Vagina (tissue), 2 donors: ENCODE data around the gene MYO1D. TPM values are rescaled to one million over a fixed set of nuclear protein-coding genes. Genes with fewer than 3 reads are reported as not detected.

Source experiments
- DNase-seq, 2 donors: peaks; one replicate each; pipeline ENCODE4 v3.0.0-alpha.2; 2017; ENCODE audit errors: extremely low spot score in 2 of 2
- H3K27ac ChIP-seq: fragments of 200-600 bp; sonication (generic); one replicate; pipeline ENCODE4 v1.5.1; 2019
- H3K27me3 ChIP-seq: fragments of 200-600 bp; sonication (generic); one replicate; pipeline ENCODE4 v1.5.1; 2019
- H3K36me3 ChIP-seq, 2 donors: fragments of 200-600 bp; sonication (generic); one replicate each; pipeline ENCODE4 v1.5.1; 2017 to 2019
- H3K4me1 ChIP-seq: fragments of 200-600 bp; sonication (generic); one replicate; pipeline ENCODE4 v1.5.1; 2019
- H3K4me3 ChIP-seq, 2 donors: fragments of 200-600 bp; sonication (generic); 1 replicate in 1 of 2; 2 replicates in 1 of 2; pipeline ENCODE4 v1.5.1; 2016 to 2019
- H3K9me3 ChIP-seq: fragments of 200-600 bp; sonication (generic); one replicate; pipeline ENCODE4 v1.5.1; 2019
- CTCF ChIP-seq, 3 experiments: fragments of 450-650 bp in 2 of 3; fragments of 200-600 bp in 1 of 3; sonication (generic) in 1 of 3; IDR thresholded peaks; one replicate each; pipeline ENCODE4 v1.5.1; 2017 to 2019; ENCODE audit warnings: antibody characterized with exemption in 3 of 3, mild to moderate bottlenecking in 2 of 3, moderate library complexity in 2 of 3
- POLR2A ChIP-seq, 2 donors: fragments of 450-650 bp; IDR thresholded peaks; one replicate each; pipeline ENCODE4 v1.6.1; 2017; ENCODE audit warnings: antibody characterized with exemption in 2 of 2, mild to moderate bottlenecking in 2 of 2, moderate library complexity in 2 of 2
- POLR2AphosphoS5 ChIP-seq, 2 donors: sonication (generic); formaldehyde crosslinking; IDR thresholded peaks; one replicate each; pipeline ENCODE4 v1.9.0; 2017; ENCODE audit warnings: antibody characterized with exemption in 2 of 2, mild to moderate bottlenecking in 2 of 2, low read depth in 1 of 2; ENCODE audit not compliant: insufficient read depth in 1 of 2
- intact Hi-C: fragments of 100-400 bp; cut with DNase I; formaldehyde crosslinking; loops from one replicate; pipeline ENCODE4 v1.15.1; 2023
- total RNA-seq: library from RNA; depleted of rRNA; stranded (reverse); fragments of >200 nt; gene quantifications from one replicate; pipeline ENCODE4 v1.2.3, GENCODE V29; 2016

Gene MYO1D
- total RNA-seq, 1 donor from 2014 or later, result 44.7 TPM

- peak overlapping the region; percentile 95 for H3K27ac ChIP-seq
- H3K4me3 ChIP-seq, result peak overlapping the region; percentile 75 to 81
- H3K9me3 ChIP-seq, result no peaks in the 10 kb centered on the region
- H3K27me3 ChIP-seq, result no peaks in the 10 kb centered on the region
- no peaks in the 10 kb centered on the region for H3K36me3 ChIP-seq
- H3K4me1 ChIP-seq, result peaks cover 36% of the 10 kb centered on the region
- TF ChIP-seq POLR2A (IDR thresholded peaks at IDR 0.05) (no peak), CTCF (IDR thresholded peaks at IDR 0.05) (peak in 1 of 3 experiments; percentile 3)
- intact Hi-C loops, result loop anchor here (5.0 kb wide), 2 partner anchors 79 to 94 kb away; no protein-coding TSS in a partner anchor
- no peak for DNase-seq
Measured at GRCh38 chr17:32875923-32876416, 954 bp downstream of the MYO1D start.

- no peak for TF ChIP-seq CTCF (IDR thresholded peaks at IDR 0.05)
- peak overlapping the region; percentile 95 for H3K27ac ChIP-seq
- H3K4me1 ChIP-seq, result peaks cover 40% of the 10 kb centered on the region
Measured at GRCh38 chr17:32875230-32875917, 1.6 kb downstream of the MYO1D start.

GRCh38 chr17:32873114-32873513, 3.8 kb downstream of the MYO1D start:
- Histone ChIP-seq H3K9me3 (no peaks in the 10 kb centered on the region), H3K4me1 (peaks cover 61% of the 10 kb centered on the region), H3K36me3 (no peaks in the 10 kb centered on the region), H3K27ac (no peak overlapping the region), H3K27me3 (no peaks in the 10 kb centered on the region), H3K4me3 (no peak overlapping the region)
- intact Hi-C loops, result no loop called here
- TF ChIP-seq POLR2AphosphoS5 (IDR thresholded peaks at IDR 0.05; ENCODE audit: insufficient read depth in 1 of 2, low read depth in 1 of 2), result no peak
- TF ChIP-seq CTCF (IDR thresholded peaks at IDR 0.05), result no peak
- TF ChIP-seq POLR2A (IDR thresholded peaks at IDR 0.05), result no peak
- no peak for DNase-seq

More at GRCh38 chr17:32875230-32875917, 1.6 kb downstream of the MYO1D start:
- no peak for DNase-seq
- intact Hi-C loops, result loop anchor here (5.0 kb wide), 2 partner anchors 78 to 93 kb away; no protein-coding TSS in a partner anchor
- H3K36me3 ChIP-seq, result no peaks in the 10 kb centered on the region
- H3K9me3 ChIP-seq, result no peaks in the 10 kb centered on the region
- peak overlapping the region; percentile 75 to 81 for H3K4me3 ChIP-seq
- no peaks in the 10 kb centered on the region for H3K27me3 ChIP-seq

GRCh38 chr17:32871746-32872145, 5.2 kb downstream of the MYO1D start:
- Histone ChIP-seq H3K4me3 (no peak overlapping the region), H3K27ac (peak overlapping the region; percentile 13), H3K36me3 (no peaks in the 10 kb centered on the region), H3K4me1 (peaks cover 52% of the 10 kb centered on the region), H3K9me3 (no peaks in the 10 kb centered on the region), H3K27me3 (no peaks in the 10 kb centered on the region)
- TF ChIP-seq POLR2AphosphoS5 (IDR thresholded peaks at IDR 0.05; ENCODE audit: insufficient read depth in 1 of 2, low read depth in 1 of 2) (no peak), CTCF (IDR thresholded peaks at IDR 0.05) (no peak), POLR2A (IDR thresholded peaks at IDR 0.05) (no peak)
- intact Hi-C loops, result no loop called here
- no peak for DNase-seq

- H3K4me3 ChIP-seq, result no peak overlapping the region
- intact Hi-C loops, result no loop called here
- DNase-seq, result no peak
- no peaks in the 10 kb centered on the region for H3K27me3 ChIP-seq
- TF ChIP-seq POLR2AphosphoS5 (IDR thresholded peaks at IDR 0.05; ENCODE audit: insufficient read depth in 1 of 2, low read depth in 1 of 2) (no peak), POLR2A (IDR thresholded peaks at IDR 0.05) (no peak), CTCF (IDR thresholded peaks at IDR 0.05) (no peak)
- H3K27ac ChIP-seq, result no peak overlapping the region
- no peaks in the 10 kb centered on the region for H3K36me3 ChIP-seq
- H3K9me3 ChIP-seq, result no peaks in the 10 kb centered on the region
- peaks cover 47% of the 10 kb centered on the region for H3K4me1 ChIP-seq
Measured at GRCh38 chr17:32870969-32871368, 6.0 kb downstream of the MYO1D start.
